Esophagus squamous epithelium (tissue), 5 donors: Measurements from ENCODE around the gene ZSCAN32. TPM values are rescaled to one million over a fixed set of nuclear protein-coding genes. Genes with fewer than 3 reads are reported as not detected.

Source experiments
- DNase-seq: peaks from one replicate; lab custom pipeline; 2025; lab: John Stamatoyannopoulos, UW
- H3K27ac ChIP-seq, 4 donors: fragments of 200-600 bp; sonication (generic); one replicate each; pipeline ENCODE4 v1.5.1; 2016 to 2019; ENCODE audit warnings: mild to moderate bottlenecking in 1 of 4
- H3K27me3 ChIP-seq, 4 donors: fragments of 200-600 bp; sonication (generic); 1 replicate in 3 of 4; 2 replicates in 1 of 4; pipeline versions ENCODE4 v1.5.1 to v1.6.0; 2017 to 2021; ENCODE audit warnings: antibody characterized with exemption in 1 of 4
- H3K36me3 ChIP-seq, 3 donors: fragments of 200-600 bp; sonication (generic); one replicate each; pipeline ENCODE4 v1.5.1; 2016 to 2019
- H3K4me1 ChIP-seq, 3 donors: fragments of 200-600 bp; sonication (generic); one replicate each; pipeline ENCODE4 v1.5.1; 2017 to 2019
- H3K4me3 ChIP-seq, 4 donors: fragments of 200-600 bp; sonication (generic); 1 replicate in 3 of 4; 2 replicates in 1 of 4; pipeline ENCODE4 v1.5.1; 2016 to 2019; ENCODE audit warnings: mild to moderate bottlenecking in 2 of 4, moderate library complexity in 1 of 4
- H3K9me3 ChIP-seq, 3 donors: fragments of 200-600 bp; sonication (generic); one replicate each; pipeline ENCODE4 v1.5.1; 2016 to 2019
- CTCF ChIP-seq, 6 experiments: fragments of 450-650 bp in 4 of 6; fragments of 200-600 bp in 2 of 6; sonication (generic) in 2 of 6; IDR thresholded peaks; one replicate each; pipeline ENCODE4 v1.5.1; 2016 to 2019; ENCODE audit warnings: antibody characterized with exemption in 6 of 6, mild to moderate bottlenecking in 4 of 6, moderate library complexity in 4 of 6
- POLR2A ChIP-seq, 4 donors: fragments of 450-650 bp; IDR thresholded peaks; one replicate each; pipeline ENCODE4 v1.6.1; 2017; ENCODE audit warnings: antibody characterized with exemption in 4 of 4, mild to moderate bottlenecking in 4 of 4, moderate library complexity in 3 of 4
- WGBS, 2 donors: methylation state at CpG; one replicate each; pipeline ENCODE4 v1.1.5; 2018; 5-methylcytosine and 5-hydroxymethylcytosine counted together
- intact Hi-C: fragments of 100-400 bp; cut with DNase I; formaldehyde crosslinking; loops from one replicate; pipeline ENCODE4 v1.15.0; 2022
- total RNA-seq, 4 donors: library from RNA; depleted of rRNA; stranded (reverse); fragments of >200 nt; gene quantifications; one replicate each; pipeline ENCODE4 v1.1.0, GENCODE V29; 2016
- donor health status: DM: yes; HTN: yes; CAD: no.

ZSCAN32 gene
- total RNA-seq, 4 donors from 2014 or later = 7.2 to 18.1 (median 11.3) TPM

GRCh38 chr16:3348547-3349167 is 52.1 kb downstream of the ZSCAN32 start:
- Histone ChIP-seq H3K27me3 (no peaks in the 10 kb centered on the region), H3K4me3 (no peak overlapping the region), H3K4me1 (no peaks in the 10 kb centered on the region), H3K9me3 (peaks cover 0 to 1% (median 0%) of the 10 kb centered on the region in 3 donors), H3K27ac (no peak overlapping the region), H3K36me3 (no peaks in the 10 kb centered on the region)
- intact Hi-C loops = no loop called here
- 38 to 49% methylated on average over 2 to 4 of the region's 4 CpGs for WGBS, 2 donors
- no peak for TF ChIP-seq CTCF (IDR thresholded peaks at IDR 0.05)
- no peak for TF ChIP-seq POLR2A (IDR thresholded peaks at IDR 0.05)
- DNase-seq = no peak

GRCh38 chr16:3347586-3347985 is 53.2 kb downstream of the ZSCAN32 start:
- intact Hi-C loops = no loop called here
- Histone ChIP-seq H3K36me3 (no peaks in the 10 kb centered on the region), H3K27ac (no peak overlapping the region), H3K9me3 (peaks cover 0 to 6% (median 0%) of the 10 kb centered on the region in 3 donors), H3K4me1 (no peaks in the 10 kb centered on the region), H3K27me3 (no peaks in the 10 kb centered on the region), H3K4me3 (no peak overlapping the region)
- WGBS, 2 donors = 59 to 64% methylated on average over 10 of the region's 10 CpGs
- no peak for TF ChIP-seq POLR2A (IDR thresholded peaks at IDR 0.05)
- no peak for TF ChIP-seq CTCF (IDR thresholded peaks at IDR 0.05)
- DNase-seq = no peak

- Histone ChIP-seq H3K27ac (no peak overlapping the region), H3K4me1 (no peaks in the 10 kb centered on the region), H3K36me3 (no peaks in the 10 kb centered on the region), H3K4me3 (no peak overlapping the region), H3K9me3 (peaks cover 0 to 6% (median 0%) of the 10 kb centered on the region in 3 donors), H3K27me3 (no peaks in the 10 kb centered on the region)
- no peak for DNase-seq
- TF ChIP-seq CTCF (IDR thresholded peaks at IDR 0.05) = no peak
- no peak for TF ChIP-seq POLR2A (IDR thresholded peaks at IDR 0.05)
- intact Hi-C loops = no loop called here
- 30 to 56% methylated on average over 2 of the region's 2 CpGs for WGBS, 2 donors
Observed at GRCh38 chr16:3346041-3346440, 54.8 kb downstream of the ZSCAN32 start.

Other genes starting within 250 kb of the ZSCAN32 start
- gene OR1F1, start 212.8 kb downstream of the ZSCAN32 start, total RNA-seq = not detected
- gene ZNF200, start 165.8 kb downstream of the ZSCAN32 start, total RNA-seq = 10 to 100 TPM in 1 of 4 donors, 1 to 10 TPM in 3; 4.3 to 10.1 (median 4.6) TPM
- gene MEFV, start 144.4 kb downstream of the ZSCAN32 start, total RNA-seq = 1 to 10 TPM in 3 of 4 donors, under 1 TPM in 1; 0.38 to 2.8 (median 1.5) TPM
- gene ZNF263, start 117.5 kb downstream of the ZSCAN32 start, total RNA-seq = 10 to 100 TPM; 15.7 to 40.1 (median 24.1) TPM
- gene TIGD7, start 95.6 kb downstream of the ZSCAN32 start, total RNA-seq = 1 to 10 TPM in 2 of 4 donors, under 1 TPM in 2; 0.38 to 4.0 (median 0.96) TPM
- gene ZNF75A, start 95.5 kb downstream of the ZSCAN32 start, total RNA-seq = 10 to 100 TPM; 10.6 to 24.6 (median 18.1) TPM
- gene OR2C1, start 45.1 kb downstream of the ZSCAN32 start, total RNA-seq = not detected
- gene ZNF174, start 211 bp upstream of the ZSCAN32 start, total RNA-seq = 10 to 100 TPM in 1 of 4 donors, 1 to 10 TPM in 3; 5.8 to 13.0 (median 9.3) TPM
- 1 to 10 TPM in 3 of 4 donors, under 1 TPM in 1; 0.68 to 2.1 (median 1.0) TPM for gene ZNF597, start 42.5 kb upstream of the ZSCAN32 start, total RNA-seq
- 10 to 100 TPM; 21.0 to 31.6 (median 23.7) TPM for gene NAA60, start 42.7 kb upstream of the ZSCAN32 start, total RNA-seq
- not detected for gene C16orf90, start 94.5 kb upstream of the ZSCAN32 start, total RNA-seq
- gene CLUAP1, start 100.0 kb upstream of the ZSCAN32 start, total RNA-seq = 10 to 100 TPM in 1 of 4 donors, 1 to 10 TPM in 3; 1.6 to 20.1 (median 5.6) TPM
- gene NLRC3, start 176.4 kb upstream of the ZSCAN32 start, total RNA-seq = 1 to 10 TPM in 3 of 4 donors, under 1 TPM in 1; 0.70 to 4.0 (median 1.8) TPM
- 1 to 10 TPM; 3.1 to 5.6 (median 3.9) TPM for gene SLX4, start 210.6 kb upstream of the ZSCAN32 start, total RNA-seq